CD4-positive, alpha-beta T cell treated with Interleukin-17A for 4 hours (primary cell): ENCODE measurements around the gene COQ4.
"Not testable (repeated sequence)": the region's sequence is repeated elsewhere in the genome, so short reads cannot be mapped to it uniquely, and the experiment has no call there.

Experiments
- DNase-seq: peaks from one replicate; pipeline ENCODE4 v3.0.0-alpha.2; 2020; ENCODE audit warnings: mixed read lengths

Gene COQ4

GRCh38 chr9:128322404-128323211 lies at the start of gene COQ4, which contains the start of gene TRUB2:
TSS of gene COQ4 (plus strand) at chr9:128322839. CDS start at chr9:128322859, 20 bp downstream.
TSS of gene TRUB2 (minus strand) at chr9:128322447. CDS start at chr9:128322408, 39 bp downstream.
- peak; percentile 95 for DNase-seq

- DNase-seq = no peak
Observed at GRCh38 chr9:128274245-128274644, 48.4 kb upstream of the COQ4 start.

GRCh38 chr9:128275198-128276007 lies 47.2 kb upstream of the COQ4 start, which contains the start of gene GOLGA2:
TSS of gene GOLGA2 (minus strand) at chr9:128276007. CDS start at chr9:128275976, 31 bp downstream.
- no peak for DNase-seq

GRCh38 chr9:128276008-128276573 lies 46.5 kb upstream of the COQ4 start, which contains the start of gene SWI5:
TSS of gene SWI5 (plus strand) at chr9:128276276.
- DNase-seq = peak; percentile 100

GRCh38 chr9:128276574-128277270 lies 45.9 kb upstream of the COQ4 start:
- no peak for DNase-seq

GRCh38 chr9:128279088-128280073 lies 43.3 kb upstream of the COQ4 start:
- not testable (repeated sequence) for DNase-seq

GRCh38 chr9:128280084-128280622 lies 42.5 kb upstream of the COQ4 start:
- DNase-seq = no peak

- DNase-seq = no peak
Observed at GRCh38 chr9:128282500-128282899, 40.1 kb upstream of the COQ4 start.

GRCh38 chr9:128285033-128285784 lies 37.4 kb upstream of the COQ4 start:
- no peak for DNase-seq

GRCh38 chr9:128286440-128286839 lies 36.2 kb upstream of the COQ4 start:
- no peak for DNase-seq

GRCh38 chr9:128288273-128289004 lies 34.2 kb upstream of the COQ4 start:
- DNase-seq = no peak

GRCh38 chr9:128292009-128292408 lies 30.6 kb upstream of the COQ4 start:
- no peak for DNase-seq

GRCh38 chr9:128293091-128293490 lies 29.5 kb upstream of the COQ4 start:
- DNase-seq = no peak

GRCh38 chr9:128294142-128294541 lies 28.5 kb upstream of the COQ4 start:
- no peak for DNase-seq

GRCh38 chr9:128296340-128297220 lies 26.1 kb upstream of the COQ4 start:
- no peak for DNase-seq

- DNase-seq = no peak
Observed at GRCh38 chr9:128297221-128297773, 25.3 kb upstream of the COQ4 start.

- DNase-seq = no peak
Observed at GRCh38 chr9:128298535-128299482, 23.8 kb upstream of the COQ4 start.
